ENCODE results near the gene ZNF443. TPM values are rescaled to one million over a fixed set of nuclear protein-coding genes. Genes with fewer than 3 reads are reported as not detected.
"Not testable (repeated sequence)": the region's sequence is repeated elsewhere in the genome, so short reads cannot be mapped to it uniquely, and the experiment has no call there.

Gene ZNF443
- 3.9 and 4.1 TPM in 2 replicates for total RNA-seq

- intact Hi-C loops (cut with micrococcal nuclease), result loop anchor here (1.0 to 5.0 kb wide), 12 partner anchors 39 to 702 kb away; partner anchors contain the start of genes GET3, MAN2B1, TNPO2 and WDR83
Observed at GRCh38 chr19:12440541-12441316, at the start of gene ZNF443. Gene ZNF443, minus strand, starts transcription at chr19:12441021. Its CDS starts 107 bp downstream, at chr19:12440914.

DNA sequence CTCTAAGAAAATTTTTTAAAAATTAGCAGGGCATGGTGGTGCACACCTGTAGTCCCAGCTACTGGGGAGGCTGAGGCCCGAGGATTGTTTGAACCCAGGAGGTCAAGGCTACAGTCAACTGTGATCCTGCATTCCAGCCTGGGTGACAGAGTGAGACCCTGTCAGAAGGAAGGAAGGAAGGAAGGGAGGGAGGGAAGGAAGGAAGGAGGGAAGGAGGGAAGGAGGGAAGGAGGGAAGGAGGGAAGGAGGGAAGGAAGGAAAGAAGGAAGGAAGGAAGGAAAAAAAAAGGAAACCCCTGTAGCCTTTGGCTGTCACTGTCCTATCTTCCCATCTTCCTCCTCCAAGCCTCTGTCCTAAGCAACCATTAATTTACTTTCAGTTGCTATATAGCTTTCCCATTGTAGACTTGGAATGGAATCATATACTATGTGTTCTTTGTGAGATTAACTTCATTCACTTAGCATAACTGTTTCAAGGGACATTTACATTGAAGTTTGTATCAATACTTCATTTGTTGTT lies 45.5 kb upstream of the ZNF443 start:
- intact Hi-C loops (cut with micrococcal nuclease), result not testable (repeated sequence)

DNA sequence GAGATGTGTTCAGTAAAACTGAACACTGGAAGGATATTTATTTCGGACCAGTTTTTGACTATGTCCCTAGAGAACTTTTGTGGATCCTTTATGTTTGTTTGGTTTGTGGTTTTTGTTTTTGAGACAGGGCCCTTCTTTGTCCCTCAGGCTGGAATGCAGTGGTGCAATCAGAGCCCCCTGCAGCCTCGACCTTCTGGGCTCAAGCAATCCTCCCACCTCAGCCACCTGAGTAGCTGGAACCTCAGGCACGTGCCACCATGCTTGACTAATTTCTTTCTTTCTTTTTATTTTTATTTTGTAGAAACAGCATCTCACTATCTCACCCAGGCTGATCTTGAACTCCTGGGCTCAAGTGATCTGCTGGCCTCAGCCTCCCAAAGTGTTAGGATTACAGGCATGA lies 44.8 kb upstream of the ZNF443 start:
- intact Hi-C loops (cut with micrococcal nuclease), result loop anchor here (2.0 kb wide), 1 partner anchor 153 kb away; the partner anchor contains the start of gene ZNF563

DNA sequence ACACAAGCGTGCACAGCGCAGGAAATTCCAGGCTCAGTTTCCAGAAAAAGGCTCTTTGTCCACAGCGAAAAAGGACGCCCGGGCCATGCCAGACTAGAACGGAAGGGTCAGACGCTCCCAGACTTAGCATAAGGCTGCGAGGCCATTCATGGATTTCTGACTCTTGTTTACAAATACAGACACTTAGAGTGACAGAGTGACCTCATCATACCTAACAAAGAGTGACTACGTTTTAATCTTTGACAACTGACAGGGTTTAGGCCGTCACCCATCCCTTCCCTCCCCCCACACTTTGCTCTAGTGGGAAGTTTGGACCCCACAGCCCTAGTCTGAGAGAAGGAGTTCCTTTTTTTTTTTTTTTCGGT lies 44.2 kb upstream of the ZNF443 start:
- intact Hi-C loops (cut with micrococcal nuclease), result loop anchor here (2.0 kb wide), 1 partner anchor 152 kb away; the partner anchor contains the start of gene ZNF563

- intact Hi-C loops (cut with micrococcal nuclease), result loop anchor here (1.0 to 5.0 kb wide), 9 partner anchors 11 to 560 kb away; partner anchors contain the start of genes ZNF44, ZNF443, ZNF563 and ZNF564
Observed at GRCh38 chr19:12484371-12485051, 43.7 kb upstream of the ZNF443 start, which contains the start of gene ZNF709. Gene ZNF709, minus strand, starts transcription at chr19:12484816. Its CDS starts 159 bp downstream, at chr19:12484657.

GRCh38 chr19:12484011-12484370 lies 43.2 kb upstream of the ZNF443 start:
- intact Hi-C loops (cut with micrococcal nuclease), result loop anchor here (1.0 to 5.0 kb wide), 9 partner anchors 11 to 560 kb away; partner anchors contain the start of genes ZNF44, ZNF443, ZNF563 and ZNF564

DNA sequence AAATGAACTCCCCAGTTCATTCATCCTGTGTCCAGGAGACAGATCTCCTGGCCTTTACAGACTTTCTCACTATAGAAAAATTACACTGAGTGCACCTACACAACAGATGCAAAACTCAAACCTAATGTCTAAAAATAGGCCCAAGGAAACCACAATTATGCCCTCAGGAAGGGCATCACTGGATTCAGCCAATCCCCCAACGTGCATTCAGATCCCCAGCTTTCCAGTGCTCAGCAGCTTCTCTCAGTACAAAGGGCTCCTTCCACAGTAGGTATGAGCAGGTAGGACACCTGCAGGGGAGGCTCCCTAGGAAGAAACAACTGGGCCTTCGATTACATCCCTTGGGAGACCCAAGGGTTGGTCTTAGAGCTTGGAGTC lies 41.7 kb upstream of the ZNF443 start:
- intact Hi-C loops (cut with micrococcal nuclease), result loop anchor here (5.0 kb wide), 1 partner anchor 390 kb away; no protein-coding TSS in a partner anchor

GRCh38 chr19:12481781-12482508 lies 41.1 kb upstream of the ZNF443 start:
- intact Hi-C loops (cut with micrococcal nuclease), result loop anchor here (5.0 kb wide), 1 partner anchor 390 kb away; no protein-coding TSS in a partner anchor

DNA sequence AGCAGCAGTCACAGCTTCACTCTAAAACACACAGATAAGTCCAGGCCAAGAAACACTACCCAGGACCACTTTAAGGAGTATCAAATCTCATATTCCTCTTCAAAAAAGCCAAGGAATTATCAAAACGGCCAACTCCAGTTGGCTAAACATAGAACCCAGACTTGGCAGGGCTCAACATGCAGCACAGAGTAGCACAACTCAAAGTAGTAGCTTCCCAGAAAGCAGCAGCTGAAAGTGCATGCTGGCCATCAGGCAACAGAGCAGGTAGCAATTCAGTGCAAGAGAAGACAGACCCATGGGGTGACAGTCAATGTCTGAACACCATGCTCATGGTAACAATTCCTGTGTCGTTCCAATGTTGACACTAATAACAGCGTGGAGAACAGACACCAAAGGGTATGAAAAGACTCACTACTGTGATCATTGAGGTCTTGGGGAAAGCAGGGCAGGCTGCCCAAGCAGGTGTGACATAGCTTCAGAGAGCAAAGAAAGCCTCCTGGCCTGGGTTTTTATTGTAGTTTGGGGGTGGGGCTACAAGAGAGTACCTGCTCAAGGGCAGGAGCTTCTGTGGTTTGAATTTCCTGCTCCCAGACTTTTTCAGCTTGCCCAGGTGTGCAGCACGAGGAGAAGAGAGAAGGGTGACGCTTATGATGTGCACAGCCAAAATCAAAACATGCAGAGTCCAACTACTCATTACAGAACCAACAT lies 37.6 kb upstream of the ZNF443 start:
- intact Hi-C loops (cut with micrococcal nuclease), result no loop called here

DNA sequence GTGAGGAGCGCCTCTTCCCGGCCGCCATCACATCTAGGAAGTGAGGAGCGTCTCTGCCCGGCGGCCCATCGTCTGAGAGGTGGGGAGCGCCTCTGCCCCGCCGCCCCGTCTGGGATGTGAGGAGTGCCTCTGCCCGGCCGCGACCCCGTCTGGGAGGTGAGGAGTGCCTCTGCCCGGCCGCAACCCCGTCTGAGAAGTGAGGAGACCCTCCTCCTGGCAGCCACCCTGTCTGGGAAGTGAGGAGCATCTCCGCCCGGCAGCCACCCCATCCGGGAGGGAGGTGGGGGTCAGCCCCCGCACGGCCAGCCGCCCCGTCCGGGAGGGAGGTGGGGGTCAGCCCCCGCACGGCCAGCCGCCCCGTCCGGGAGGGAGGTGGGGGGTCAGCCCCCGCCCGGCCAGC lies 26.8 kb upstream of the ZNF443 start:
- intact Hi-C loops (cut with micrococcal nuclease), result not testable (repeated sequence)

- intact Hi-C loops (cut with micrococcal nuclease), result no loop called here
Observed at GRCh38 chr19:12465211-12465610, 24.4 kb upstream of the ZNF443 start.

DNA sequence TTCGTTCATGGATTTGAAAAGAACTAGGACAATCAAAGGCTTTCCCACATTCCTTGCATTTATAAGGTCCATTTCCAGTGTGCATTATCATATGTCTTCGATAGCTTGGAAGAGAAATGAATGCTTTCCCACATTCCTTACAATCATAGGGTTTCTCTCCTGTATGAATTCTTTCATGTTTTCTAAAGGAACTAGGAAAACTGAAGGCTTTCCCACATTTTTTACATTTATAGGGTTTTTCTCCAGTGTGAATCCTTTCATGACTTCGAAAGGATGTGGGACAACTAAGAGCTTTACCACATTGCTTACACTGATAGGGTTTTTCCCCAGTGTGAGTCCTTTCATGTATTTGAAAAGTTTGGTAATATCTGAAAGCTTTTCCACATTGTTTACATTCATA lies 23.9 kb upstream of the ZNF443 start:
- intact Hi-C loops (cut with micrococcal nuclease), result no loop called here

DNA sequence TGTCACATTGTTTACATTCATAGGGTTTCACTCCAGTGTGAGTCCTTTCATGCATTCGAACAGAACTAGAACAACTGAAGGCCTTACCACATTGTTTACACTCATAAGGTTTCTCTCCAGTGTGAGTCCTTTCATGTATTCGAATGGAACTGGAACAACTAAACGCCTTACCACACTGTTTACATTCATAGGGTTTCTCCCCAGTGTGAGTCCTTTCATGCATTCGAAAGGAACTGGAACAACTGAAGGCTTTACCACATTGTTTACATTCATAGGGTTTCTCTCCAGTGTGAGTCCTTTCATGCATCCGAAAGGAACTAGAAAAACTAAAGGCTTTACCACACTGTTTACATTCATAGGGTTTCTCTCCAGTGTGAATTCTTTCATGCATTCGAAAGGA lies 23.3 kb upstream of the ZNF443 start:
- intact Hi-C loops (cut with micrococcal nuclease), result not testable (repeated sequence)

DNA sequence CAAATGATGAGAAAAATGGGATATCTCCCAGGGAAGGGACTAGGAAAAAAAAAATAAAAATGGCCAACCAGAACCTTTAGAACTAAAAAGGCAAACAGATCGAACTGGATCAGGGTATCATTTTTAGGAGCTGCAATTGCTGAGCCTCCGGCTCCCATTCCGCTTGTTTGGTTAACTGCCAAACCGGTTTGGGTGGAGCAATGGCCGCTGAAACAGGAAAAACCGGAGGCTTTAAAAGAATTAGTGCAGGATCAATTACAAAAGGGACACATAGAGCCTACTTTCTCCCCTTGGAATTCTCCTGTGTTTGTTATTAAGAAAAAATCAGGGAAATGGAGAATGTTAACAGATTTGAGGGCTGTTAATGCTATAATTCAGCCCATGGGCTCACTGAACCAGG lies 12.7 kb upstream of the ZNF443 start:
- intact Hi-C loops (cut with micrococcal nuclease), result no loop called here

- intact Hi-C loops (cut with micrococcal nuclease), result no loop called here
Observed at GRCh38 chr19:12450844-12451243, 10.0 kb upstream of the ZNF443 start.

GRCh38 chr19:12448808-12449207 lies 8.0 kb upstream of the ZNF443 start:
- intact Hi-C loops (cut with micrococcal nuclease), result no loop called here

DNA sequence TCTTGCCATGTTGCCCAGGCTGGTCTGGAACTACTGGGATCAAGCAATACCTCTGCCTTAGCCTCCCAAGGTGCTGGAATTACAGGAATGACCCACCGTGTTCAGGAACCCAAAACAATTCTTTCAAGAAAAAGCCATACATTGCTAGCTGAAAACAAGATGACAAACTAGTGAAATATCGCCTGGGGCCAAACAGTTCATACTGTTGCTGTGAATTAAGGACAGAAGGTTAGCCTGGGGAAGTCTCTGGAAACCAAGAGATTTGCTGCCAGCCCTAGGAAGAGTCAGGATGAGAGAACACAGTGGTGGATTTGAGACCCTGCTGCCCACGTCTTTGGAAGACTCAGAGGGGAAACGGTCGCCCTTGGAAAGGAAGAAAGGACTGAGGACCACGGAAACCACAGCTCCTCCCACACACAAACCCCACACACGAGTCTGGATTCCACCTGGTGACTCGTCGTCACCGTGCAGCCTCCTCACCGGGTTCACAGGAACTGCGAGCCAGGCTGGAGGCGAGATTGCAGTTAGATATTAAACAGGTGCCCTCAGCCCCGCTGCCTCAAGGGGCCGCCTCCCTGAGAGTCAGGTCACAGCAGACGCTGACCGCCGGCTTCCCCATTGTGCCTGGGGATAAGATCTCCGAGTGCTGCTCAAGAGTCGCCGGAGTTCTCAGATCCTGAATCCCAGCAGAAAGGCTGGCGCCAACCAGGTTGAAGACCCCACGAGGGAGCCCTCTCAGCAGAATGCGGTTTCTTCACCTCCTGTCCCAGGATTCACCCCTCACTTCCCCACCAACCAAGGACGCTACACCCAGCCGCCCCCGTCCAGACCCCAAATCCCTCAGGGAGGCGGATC lies 908 bp downstream of the ZNF443 start:
- intact Hi-C loops (cut with micrococcal nuclease), result loop anchor here (2.0 to 5.0 kb wide), 6 partner anchors 171 to 701 kb away; partner anchors contain the start of genes GET3, MAN2B1, TNPO2 and WDR83

- intact Hi-C loops (cut with micrococcal nuclease), result not testable (repeated sequence)
Observed at GRCh38 chr19:12430726-12431299, 10.0 kb downstream of the ZNF443 start.

DNA sequence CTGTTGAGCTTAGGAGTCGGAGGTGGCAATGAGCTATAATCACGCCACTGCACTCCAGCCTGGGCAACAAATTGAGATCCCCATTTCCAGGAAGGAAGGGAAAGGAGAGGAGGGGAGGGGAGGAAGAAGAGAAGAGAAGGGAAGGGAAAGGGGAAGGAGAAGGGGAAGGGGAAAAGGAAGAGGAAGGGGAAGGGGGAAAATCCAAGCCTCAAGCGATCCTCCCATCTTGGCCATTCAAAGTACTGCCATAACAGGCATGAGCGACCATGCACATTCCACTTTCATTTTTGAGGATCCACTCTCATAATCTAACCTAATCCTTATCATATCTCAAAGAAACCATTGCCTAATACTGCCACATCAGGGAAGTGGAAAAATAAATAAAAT lies 14.9 kb downstream of the ZNF443 start:
- intact Hi-C loops (cut with micrococcal nuclease), result no loop called here

Data from T-helper 1 cell treated with Interleukin-12 subunit alpha and Interleukin-12 subunit beta and Interleukin-4 antibody, amounts not matched to agents 30 ng/mL and 1 ng/mL, for 36 hours (primary cell).